DMS 273 (cell line): ENCODE measurements around the gene TMEM106C.

Experiments used
- DNase-seq: peaks from one replicate; lab custom pipeline; 2025; ENCODE audit not compliant: unreplicated experiment; lab: John Stamatoyannopoulos, UW

TMEM106C gene

DNA sequence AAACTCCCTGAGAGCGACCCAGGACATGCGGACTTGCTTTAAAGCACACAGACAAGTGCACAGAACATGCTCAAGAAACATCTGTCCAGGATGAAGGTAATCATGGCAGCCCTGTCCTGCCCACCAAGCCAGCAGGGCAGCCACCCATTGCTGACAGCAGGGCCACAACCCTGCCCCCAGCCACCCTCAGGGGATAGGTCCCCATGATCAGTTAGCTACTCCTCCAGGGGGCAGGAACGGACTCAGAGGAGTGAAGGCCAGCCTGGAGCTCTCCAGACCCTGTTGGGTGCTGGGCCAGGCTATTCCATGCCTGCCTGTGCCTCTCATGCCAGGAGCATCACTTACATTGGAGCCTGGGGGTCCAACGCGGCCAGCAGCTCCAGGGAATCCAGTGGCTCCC lies 15.8 kb downstream of the TMEM106C start:
- no peak for DNase-seq

DNA sequence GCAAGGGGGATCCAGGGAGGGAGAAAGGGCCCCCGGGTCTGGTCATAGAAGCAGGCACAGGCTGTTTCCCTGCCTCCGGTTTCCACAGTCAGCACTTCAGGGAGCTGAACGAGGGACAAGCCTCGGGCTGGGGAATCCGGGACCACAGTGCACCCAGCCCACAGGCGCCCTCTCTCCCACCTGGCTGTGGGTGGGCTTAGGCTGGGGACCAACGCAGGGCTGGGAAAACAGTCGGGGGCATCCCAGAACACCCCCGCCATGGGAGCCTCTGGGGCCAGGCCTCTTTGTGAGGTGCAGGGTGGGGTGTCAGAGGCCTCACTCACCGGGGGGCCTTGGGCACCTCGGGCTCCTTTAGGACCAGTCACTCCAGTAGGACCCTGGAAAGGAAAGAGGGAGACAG lies 16.3 kb downstream of the TMEM106C start:
- DNase-seq, result no peak

DNA sequence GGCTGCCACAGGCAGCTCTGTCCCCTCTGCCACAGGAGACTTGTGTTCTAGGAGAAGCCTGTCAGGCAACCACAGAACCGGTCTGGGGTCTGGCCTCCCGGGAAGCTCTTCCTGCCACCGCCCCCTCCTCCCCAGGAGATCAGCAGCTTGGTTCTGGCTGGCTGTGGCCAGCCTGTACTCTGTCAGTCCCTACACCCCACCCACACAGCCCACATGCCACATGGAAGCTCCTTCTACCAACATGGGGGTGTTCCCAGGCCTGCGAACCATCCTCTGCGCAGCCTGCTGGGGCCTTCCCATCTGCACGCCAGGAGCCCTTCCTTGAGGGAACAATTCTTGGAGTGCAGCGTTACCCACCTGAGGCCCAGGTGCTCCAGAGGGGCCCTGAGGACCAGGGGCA lies 16.8 kb downstream of the TMEM106C start:
- no peak for DNase-seq

DNA sequence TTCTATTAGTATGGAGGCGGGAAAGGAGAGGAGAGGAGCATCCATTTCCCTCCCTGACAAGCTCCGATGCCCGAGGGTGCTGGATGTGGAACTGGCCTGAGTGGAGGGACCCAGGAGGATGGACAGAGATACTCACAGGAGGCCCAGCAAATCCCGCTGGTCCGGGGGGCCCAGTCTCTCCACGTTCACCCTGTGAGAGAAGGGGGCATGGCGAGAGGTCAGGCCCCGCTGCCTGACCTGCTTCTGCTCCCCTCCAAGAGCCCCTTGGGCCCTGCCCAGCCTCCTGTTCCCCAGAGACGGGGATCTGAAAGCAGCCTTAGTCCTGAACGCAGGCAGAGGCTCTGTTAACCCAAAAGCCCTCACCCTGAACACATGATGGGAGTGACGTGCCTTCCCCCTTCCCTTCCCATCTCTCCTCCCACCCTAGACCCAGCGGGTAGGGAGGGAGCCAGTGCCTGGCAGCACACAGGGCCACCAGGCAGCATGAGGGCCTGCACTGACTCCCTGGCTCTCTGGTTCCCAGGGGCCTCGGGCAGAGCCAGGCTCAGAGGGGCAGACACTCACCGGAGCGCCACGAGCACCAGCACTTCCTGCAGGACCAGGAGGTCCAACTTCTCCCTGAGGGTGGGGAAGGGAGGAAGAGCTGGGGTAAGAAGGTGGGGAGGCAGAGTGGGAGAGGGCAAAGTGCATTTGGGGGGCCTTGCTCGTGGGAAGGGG lies 17.5 kb downstream of the TMEM106C start:
- no peak for DNase-seq

DNA sequence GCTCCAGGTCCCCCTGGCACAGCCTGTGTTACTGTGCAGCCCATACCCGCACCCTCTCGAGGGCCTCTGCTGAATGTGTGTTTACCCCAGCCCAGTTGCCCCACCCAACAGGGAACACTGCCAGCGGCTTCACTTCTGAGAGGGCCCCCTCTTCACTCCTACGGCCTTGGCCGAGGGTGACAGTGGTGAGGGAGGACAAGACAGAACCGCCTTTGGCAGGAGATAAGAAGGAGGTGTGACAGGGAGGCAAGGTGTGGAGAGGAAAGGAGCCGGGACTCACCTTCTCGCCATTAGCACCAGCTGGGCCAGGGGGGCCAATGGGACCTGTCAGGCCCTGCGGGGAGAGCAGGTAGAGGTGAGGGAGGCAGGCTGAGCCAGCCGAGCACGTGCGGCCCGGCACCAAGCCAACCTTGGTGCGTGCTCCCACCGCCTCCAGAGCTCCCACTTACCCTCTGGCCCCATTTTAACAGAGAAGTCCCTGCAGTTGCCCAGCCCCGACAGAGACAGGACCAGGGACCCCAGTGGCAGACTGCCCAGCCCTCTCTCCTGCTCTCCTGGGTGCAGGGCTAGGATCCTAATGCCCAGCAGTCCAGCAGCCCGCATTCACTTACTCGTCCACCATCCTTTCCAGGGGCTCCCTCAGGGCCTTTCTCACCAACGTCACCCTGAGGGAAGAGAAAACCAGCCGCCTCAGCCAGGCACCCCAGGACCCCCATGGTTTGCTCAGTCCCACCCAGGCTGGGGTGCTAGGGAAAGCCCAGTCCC lies 18.3 kb downstream of the TMEM106C start:
- DNase-seq, result no peak

DNA sequence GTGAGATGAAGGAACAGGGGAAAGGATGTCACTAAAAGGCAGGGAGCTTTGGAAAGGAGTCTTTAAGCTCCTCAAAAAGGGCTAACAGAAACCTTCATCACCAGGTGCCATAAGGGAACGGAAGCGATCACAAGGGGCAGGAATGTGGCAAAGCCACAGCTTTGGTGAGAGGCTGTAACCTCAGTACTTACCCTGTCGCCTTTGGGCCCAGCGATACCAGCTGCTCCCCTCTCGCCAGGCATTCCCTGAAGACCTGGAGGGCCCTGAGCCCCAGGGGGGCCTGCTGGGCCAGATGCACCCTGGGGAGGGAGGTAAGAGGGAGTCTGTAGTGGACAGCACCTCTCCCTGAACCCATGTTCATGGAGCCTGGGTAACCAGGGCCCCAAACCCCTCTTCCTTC lies 18.9 kb downstream of the TMEM106C start:
- no peak for DNase-seq

DNA sequence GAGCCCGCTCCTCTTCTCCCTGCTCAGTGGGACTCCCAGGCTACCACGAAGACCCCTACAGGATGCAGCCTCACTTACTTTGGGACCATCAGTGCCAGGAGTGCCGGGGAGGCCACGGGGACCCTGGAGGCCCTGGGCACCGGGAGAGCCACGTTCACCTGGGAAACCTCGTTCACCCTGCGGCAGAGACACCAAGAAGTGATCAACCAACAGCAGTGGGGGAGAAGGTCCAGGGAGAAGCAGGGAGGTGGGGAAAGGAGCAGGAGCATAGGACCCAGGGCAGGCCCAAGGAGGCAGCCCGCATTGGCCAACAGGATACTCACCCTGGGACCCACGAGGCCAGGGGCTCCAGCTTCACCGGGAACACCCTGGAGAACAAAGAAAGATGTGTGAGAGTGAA lies 19.4 kb downstream of the TMEM106C start:
- no peak for DNase-seq

DNA sequence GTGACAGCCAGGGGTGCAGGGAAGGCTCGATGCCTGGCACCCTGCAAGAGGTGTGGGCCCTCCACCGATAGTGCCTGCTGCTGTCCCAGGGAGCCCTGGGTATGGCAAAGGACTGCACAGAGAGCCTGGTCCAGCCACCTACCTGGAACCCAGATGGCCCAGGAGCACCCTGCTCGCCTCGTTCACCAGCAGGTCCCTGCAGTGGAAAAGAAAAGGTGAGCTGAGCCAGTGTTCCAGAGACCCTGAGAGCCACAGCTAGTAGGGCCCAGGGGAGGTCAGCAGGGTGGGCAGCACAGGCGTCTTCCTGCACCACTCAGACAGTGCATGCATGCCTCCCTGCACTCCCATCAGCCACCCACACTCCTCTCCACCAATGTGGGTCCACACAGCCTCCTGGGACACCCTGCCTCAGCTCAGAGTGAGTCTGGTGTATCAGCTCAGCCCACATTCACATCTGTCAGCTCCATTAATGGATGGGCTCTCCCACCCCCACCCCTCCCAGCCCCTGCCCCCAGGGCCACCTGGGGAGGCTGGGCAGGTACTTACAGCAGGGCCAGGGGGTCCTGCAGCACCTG lies 20.2 kb downstream of the TMEM106C start:
- DNase-seq, result no peak

DNA sequence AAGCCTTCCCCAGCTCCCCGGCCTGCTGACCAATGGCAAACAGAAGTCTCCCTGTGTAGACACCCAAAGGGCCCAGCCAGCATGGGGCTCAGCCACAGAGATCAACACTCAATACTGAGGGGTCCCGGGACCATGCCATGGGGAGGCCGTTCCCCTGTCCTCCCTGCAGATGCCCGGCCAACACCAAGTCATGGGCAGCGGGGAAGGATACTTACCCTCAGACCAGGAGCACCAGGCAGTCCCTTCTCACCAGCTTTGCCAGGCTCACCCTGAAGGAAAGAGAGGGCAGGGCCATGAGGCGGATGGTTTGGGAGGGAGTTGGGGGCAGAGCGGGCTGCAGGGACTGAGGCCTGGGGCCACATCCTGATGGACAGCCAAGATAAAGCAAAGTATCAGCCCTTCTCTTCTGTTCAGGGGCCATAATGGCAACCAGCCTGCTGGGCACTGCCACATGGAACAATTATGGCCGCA lies 21.0 kb downstream of the TMEM106C start:
- no peak for DNase-seq

DNA sequence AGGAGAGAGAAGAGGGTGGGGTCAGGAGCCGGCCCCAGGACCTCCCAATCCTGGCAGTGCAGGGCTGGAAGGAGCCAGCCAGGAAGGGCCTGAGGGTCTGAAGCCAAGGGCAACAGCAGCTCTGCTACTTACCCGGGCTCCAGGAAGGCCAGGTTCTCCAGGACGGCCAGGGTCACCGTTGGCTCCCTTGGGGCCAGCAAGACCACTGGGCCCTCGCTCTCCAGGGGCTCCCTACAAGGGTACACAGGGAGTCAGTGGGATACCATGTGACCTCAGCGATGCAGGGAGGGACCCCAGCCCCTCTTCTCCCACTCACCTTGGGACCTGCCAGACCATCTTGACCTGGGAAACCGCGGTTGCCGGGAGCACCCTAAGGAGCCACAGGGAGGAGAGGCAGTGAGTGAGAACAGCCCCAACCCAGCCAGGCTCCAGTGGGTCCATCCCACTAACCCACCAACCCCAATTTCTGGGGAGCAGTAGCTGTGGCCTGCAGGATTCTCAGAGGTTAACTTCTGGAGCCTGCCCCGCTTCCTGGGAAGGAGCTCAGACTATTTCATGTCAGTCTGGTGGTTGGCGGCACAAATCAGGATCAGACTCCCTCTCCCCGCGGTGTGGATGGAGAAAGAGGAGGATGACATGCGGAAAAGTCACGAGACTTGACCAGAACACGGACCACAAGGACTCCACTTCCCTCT lies 22.3 kb downstream of the TMEM106C start:
- DNase-seq, result no peak

DNA sequence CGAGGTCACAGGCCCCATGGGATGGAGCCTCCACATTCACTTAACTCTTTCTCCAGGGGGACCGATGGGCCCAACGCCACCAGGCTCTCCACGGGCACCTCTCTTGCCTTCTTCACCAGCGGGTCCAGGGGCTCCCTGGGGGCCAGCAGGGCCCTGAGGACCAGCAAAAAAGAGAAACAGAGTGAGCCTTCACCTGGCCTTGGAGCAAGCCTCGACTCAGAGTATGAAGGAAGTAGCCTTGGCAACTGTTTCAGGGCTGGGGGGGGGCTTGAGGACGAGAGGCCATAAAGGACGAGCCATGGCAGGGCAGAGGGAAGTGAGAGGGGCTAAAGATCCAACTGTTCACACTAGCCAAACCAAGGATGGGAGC lies 22.9 kb downstream of the TMEM106C start:
- no peak for DNase-seq

DNA sequence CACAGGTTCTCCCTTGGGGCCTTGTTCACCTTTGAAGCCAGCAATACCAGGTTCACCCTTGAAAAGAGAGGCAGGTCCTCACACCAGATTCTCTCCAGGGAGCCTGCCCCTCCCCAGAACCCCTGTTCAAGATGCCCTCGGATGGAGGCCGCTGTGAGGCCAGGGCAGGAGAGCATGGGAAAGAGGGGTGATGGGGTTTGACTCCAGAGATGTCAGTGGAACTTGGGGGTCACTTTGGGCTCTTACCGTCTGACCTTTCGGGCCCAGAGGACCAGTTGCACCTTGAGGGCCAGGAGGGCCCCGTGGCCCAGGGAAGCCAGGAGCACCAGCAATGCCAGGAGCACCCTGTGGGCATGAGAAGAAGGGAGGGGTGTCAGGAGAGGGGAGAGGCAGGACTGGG lies 23.4 kb downstream of the TMEM106C start:
- no peak for DNase-seq

DNA sequence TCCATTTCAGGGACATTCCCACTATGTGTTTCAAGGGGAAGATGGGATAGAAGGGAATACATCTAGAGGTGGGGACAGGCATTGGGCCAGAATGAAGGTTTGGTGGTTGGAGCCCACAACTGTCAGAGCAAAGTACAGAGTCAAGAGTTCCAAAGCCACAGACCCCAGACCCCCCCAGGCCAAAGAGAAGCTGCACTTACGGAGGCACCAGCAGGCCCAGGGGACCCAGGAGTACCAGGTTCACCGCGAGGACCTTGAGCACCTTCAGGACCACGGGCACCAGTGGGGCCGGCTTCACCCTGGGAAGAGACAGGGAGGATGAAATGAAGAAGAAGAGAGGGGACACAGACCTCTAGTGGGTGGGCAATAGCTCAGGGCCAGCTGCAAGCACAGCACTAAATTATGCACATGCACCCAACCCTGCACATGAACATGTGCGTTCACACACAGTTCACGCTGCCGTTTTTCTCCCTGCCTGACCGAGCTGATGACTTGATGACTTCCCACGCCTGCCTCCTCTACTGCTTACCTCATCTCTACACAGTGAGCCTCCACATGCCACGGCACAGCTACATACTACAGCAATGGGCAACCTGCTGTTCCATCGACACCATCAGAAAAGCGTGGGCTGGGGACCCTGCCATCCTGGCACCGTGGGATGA lies 24.1 kb downstream of the TMEM106C start:
- peak; percentile 56 for DNase-seq

DNA sequence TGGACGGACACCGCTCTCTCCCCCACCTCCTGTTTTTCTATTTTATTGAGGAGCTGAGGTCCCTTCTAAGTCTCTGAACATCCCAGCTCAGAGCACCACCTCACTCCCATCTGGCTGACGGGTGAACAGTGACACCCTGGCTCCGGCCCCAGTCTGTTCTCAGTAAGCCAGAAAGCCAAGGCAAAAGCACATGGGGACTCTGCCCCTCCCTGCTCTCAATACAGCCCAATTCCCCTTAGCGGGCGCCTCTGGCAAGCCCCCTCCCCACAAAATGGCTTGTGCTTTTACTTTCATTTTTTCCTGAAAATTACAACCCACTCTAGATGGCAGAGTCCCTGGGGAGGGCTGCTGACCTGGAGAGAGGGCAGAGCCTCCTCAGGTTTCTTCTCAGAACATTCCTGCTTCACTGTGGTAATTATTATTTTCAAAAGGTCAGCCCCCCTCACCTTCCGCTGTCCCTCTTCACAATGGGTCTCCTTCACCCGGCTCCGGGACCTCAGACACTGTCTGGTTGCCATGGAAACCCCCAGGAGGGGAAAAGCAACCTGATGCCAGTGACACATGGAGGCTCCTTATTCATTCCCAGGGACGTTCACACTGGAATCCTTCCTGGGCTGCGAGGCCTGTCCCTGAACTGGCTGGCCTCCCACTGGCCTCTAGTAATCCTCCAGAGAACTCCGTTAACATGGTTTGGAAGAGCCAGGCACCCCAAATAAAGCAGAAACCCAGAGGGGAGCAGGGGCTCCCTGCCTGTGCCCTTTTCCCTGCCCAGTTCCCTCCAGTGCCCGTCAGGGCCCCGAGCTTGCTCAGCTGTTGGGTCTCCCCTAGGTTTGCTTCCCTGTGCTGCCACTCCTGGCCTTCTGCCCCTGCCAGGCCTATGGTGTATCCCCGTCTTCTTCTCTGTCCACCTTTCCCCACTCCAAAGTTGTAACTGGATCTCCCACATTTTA lies 25.0 kb downstream of the TMEM106C start:
- peak; percentile 83 for DNase-seq

DNA sequence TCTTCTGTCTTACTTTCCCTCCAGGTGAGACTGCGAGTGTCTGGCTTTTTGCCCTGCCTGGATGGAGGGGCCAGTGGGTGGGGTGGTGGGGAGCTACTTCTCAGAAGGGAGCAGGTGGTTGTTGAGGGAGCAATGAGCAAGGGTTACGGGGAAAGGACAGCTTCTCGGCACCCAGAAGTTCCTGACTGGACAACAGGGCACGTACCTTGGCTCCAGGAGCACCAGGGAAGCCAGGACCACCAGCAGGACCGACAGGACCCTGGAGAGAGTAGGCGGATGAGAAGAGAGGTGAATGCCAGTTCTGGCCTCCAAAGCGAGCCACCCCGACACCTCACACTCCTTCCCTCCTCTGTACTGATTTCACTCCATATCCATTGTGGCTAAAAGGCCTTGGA lies 25.6 kb downstream of the TMEM106C start:
- DNase-seq, result no peak

DNA sequence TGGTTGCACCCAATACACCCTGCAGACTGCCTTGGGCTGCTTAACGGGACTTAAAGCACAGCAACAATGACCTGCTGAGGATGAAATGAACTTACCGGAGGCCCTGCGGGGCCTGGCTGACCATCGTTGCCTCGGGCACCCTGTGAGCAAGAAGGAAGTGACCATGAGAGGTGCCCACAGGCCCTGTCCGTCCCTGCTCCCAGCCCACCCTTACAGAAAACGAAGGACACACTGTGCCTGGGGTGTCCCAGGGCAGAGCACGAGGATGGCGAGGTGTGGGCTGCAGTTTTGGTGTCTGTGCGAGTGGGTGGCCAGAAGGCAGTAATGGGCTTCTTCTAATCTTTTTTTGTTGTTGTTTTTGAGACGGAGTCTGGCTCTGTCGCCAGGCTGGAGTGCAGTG lies 26.3 kb downstream of the TMEM106C start:
- DNase-seq, result no peak

DNA sequence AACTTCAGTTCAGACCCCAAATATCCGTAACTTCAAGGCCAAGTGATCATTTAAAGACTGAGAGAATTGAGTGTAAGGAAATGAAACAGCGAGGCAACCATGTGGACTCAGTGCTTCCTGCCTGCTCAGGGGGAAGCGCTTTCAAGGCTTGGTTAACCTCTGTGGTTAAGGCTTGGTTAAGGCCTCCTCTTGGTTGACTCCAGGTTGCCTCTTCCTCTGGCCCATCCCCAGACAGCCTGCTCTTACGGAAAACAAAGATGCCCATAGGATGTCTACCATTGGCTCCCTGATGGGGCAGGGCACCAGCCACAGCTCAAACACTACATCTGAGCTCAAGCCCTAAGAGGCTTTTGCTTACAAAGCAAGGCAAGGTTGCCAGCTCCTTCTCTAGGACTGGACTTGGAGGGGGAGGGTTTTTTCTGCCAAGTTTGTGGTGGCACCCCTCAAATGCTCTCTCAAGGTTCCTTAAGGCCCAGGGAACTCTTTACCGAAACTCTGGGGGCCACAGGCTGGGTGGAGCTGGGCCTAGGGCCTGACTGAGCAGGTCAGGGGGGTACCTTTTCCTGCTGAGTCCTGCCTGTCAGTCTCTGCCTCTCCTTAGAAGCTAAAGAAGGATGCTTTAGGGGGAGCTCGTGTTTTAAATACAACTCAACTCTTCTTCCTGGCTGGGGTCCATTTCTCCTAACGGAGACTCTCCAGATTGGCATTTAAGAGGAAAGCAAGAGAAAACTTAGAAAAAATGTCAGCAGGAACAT lies 27.1 kb downstream of the TMEM106C start:
- DNase-seq, result peak; percentile 36

DNA sequence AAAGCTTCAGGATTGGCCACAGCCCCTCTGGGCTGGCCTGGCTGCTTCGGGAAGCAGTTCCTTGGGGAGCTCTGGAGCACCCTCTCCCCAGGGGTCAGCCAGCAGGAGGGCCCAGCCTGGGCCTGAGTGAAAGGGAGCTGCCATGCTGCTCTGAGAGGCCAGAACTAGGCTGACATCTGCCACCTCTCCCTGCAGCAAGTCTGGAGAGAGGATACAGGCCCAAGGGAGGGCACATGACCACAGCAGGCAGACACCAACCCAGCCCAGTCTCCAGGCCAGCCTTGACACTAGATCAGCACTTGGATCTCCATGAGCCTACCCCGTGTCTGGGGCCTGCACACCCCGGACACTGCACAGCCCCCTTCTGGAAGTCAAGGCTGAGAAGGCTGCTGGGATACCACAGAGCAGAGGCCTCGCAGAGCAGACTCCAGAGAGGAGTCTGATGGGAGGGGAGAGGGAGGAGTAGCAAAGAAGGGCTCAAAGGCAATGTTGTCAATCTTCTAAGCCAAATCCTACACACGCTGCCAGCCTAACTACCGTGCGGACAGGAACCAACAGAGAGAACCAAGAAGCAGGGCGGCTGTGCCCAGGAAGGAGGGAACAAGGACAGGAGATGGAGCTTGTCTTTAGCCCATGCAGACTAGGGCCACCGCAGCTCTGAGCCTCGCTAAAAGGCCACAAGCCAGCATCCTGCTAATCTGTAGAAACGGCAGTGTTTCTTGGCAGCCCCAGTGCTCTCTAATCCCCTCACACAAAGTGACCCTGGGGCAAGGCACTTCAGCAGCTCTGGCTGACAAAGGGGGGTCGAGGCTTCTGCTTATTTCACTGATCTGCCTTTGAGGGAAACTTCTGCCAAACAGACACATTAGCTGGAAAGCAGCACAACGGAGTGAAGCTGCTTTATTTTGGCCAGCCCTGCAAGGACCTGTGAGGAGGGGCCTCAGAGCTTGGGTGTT lies 28.0 kb downstream of the TMEM106C start:
- DNase-seq, result peak; percentile 21
